ENCODE results near the gene BAIAP2. TPM values are rescaled to one million over a fixed set of nuclear protein-coding genes. Genes with fewer than 3 reads are reported as not detected.

The BAIAP2 gene
- total RNA-seq, 2 donors from 2014 or later, result 14.7 to 22.7 TPM

DNA sequence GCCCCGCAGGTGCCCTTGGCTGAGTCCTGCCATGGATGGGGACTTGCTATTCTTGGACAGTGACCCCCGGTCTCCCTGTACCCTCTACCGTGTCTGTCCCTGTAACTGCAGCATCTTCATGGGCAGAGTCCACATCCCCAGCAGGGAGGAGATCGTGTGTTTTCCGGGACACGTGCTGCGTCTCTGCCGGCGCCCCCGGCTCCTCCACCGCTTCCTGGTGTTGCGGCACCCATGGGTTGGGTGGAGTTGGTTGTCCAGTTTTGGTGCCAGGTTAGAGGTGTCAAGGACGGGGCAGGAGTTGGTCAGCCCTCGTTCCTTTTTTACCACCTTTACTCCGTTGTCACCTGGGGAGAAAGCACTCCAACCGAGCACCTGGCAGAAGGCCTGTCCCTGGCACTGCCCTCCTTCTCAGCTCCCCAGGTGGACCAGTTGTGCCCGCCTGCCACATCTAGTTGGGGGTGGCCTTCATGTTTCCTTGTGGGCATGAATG lies 20.0 kb downstream of the BAIAP2 start:
- Histone ChIP-seq H3K9me3 (no peaks in the 10 kb centered on the region), H3K27ac (no peak overlapping the region), H3K27me3 (no peaks in the 10 kb centered on the region), H3K36me3 (no peaks in the 10 kb centered on the region), H3K4me1 (no peaks in the 10 kb centered on the region), H3K9ac (ENCODE audit: low read depth in 2 of 2, low read length in 2 of 2) (no peak overlapping the region), H3K4me3 (no peak overlapping the region)
- TF ChIP-seq, protein P1, sequence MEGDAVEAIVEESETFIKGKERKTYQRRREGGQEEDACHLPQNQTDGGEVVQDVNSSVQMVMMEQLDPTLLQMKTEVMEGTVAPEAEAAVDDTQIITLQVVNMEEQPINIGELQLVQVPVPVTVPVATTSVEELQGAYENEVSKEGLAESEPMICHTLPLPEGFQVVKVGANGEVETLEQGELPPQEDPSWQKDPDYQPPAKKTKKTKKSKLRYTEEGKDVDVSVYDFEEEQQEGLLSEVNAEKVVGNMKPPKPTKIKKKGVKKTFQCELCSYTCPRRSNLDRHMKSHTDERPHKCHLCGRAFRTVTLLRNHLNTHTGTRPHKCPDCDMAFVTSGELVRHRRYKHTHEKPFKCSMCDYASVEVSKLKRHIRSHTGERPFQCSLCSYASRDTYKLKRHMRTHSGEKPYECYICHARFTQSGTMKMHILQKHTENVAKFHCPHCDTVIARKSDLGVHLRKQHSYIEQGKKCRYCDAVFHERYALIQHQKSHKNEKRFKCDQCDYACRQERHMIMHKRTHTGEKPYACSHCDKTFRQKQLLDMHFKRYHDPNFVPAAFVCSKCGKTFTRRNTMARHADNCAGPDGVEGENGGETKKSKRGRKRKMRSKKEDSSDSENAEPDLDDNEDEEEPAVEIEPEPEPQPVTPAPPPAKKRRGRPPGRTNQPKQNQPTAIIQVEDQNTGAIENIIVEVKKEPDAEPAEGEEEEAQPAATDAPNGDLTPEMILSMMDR (IDR thresholded peaks at IDR 0.05), result no peak
- no peak for DNase-seq
- intact Hi-C loops (cut with DNase I), result no loop called here

DNA sequence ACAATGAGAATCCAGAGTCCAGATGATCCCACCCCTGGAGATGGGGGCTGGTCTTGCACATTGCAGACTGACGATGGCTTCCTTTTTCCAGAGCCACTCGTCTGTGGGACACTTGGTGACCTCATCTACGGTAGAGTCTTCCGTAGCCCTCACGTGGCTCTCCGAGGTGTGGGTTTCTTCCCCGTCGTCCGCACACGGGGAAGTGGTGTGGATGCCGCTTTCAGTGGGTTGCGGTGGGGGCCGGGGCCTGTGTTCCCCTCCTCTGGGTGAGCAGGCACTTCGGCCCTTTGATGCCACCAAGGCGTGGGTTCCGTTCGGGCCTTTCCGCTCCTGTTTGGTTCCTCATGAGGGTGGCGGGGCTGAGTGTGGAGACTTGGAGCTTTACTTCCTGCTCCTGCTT lies 21.4 kb downstream of the BAIAP2 start:
- H3K27me3 ChIP-seq, result no peaks in the 10 kb centered on the region
- no peaks in the 10 kb centered on the region for H3K4me1 ChIP-seq
- no peak overlapping the region for H3K27ac ChIP-seq
- intact Hi-C loops (cut with DNase I), result no loop called here
- no peaks in the 10 kb centered on the region for H3K36me3 ChIP-seq
- H3K9me3 ChIP-seq, result no peaks in the 10 kb centered on the region
- no peak overlapping the region for H3K4me3 ChIP-seq
- H3K9ac ChIP-seq (ENCODE audit: low read depth in 2 of 2, low read length in 2 of 2), result no peak overlapping the region
- DNase-seq, result no peak
- TF ChIP-seq, protein P1 (IDR thresholded peaks at IDR 0.05), result no peak

DNA sequence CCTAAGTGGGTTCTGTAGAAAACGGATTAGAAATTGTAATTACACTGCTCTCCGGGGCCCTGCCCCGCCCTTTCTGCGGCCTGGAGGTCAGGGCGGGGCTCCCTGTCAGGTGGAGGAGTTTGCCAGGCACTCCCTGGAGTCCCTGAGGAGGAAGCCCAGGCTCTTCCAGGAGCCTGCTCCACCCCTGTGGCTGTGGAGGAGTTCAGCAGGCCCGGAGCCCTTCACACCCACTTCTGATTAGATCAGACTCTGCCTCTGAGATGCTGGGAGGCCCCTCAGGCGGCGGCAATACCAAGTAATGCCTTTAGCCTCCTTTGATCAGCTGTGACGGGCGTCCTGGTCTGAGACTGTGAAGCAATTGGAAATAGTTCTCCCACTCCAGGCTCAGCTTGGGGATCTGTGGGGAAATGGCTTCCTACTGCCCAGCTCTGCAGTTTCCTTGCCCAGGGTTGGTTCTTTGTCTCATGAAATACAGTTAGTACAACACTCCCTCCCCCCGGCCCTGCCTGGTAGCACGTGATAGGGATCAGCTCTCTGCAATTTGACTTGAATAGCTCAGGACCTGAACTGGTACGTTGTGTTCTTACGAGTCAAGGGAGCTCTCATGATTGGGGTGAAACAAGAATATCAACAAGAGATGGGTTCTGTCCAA lies 22.3 kb downstream of the BAIAP2 start:
- peak; percentile 88 for DNase-seq
- Histone ChIP-seq H3K27me3 (no peaks in the 10 kb centered on the region), H3K9ac (ENCODE audit: low read depth in 2 of 2, low read length in 2 of 2) (peak overlapping the region; percentile 6 to 53), H3K36me3 (no peaks in the 10 kb centered on the region), H3K27ac (peak overlapping the region; percentile 54), H3K4me3 (no peak overlapping the region), H3K4me1 (no peaks in the 10 kb centered on the region), H3K9me3 (no peaks in the 10 kb centered on the region)
- intact Hi-C loops (cut with DNase I), result no loop called here
- TF ChIP-seq, protein P1 (IDR thresholded peaks at IDR 0.05), result no peak

DNA sequence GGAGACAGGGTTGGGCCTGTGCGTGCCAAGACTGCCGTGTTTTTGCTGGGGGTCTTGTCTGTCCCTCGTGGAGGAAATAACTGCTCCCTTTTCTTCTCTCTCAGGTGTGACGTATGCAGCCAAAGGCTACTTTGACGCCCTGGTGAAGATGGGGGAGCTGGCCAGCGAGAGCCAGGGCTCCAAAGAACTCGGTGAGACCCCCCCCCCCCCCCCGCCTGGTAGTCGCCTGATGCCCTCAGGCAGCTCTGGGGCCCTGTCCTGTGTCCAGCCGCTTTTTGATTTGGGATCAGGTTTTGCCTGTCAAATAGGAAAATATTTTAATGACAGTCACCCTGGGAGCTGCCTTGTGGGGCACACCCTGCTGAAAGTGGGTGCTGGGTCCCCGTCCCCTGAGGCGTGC lies 22.8 kb downstream of the BAIAP2 start:
- Histone ChIP-seq H3K4me1 (no peaks in the 10 kb centered on the region), H3K27me3 (no peaks in the 10 kb centered on the region), H3K4me3 (no peak overlapping the region), H3K27ac (peak overlapping the region; percentile 54), H3K9me3 (no peaks in the 10 kb centered on the region), H3K36me3 (no peaks in the 10 kb centered on the region), H3K9ac (ENCODE audit: low read depth in 2 of 2, low read length in 2 of 2) (peak overlapping the region in 1 of 2 donors; percentile 53)
- TF ChIP-seq, protein P1 (IDR thresholded peaks at IDR 0.05), result no peak
- intact Hi-C loops (cut with DNase I), result no loop called here
- no peak for DNase-seq

DNA sequence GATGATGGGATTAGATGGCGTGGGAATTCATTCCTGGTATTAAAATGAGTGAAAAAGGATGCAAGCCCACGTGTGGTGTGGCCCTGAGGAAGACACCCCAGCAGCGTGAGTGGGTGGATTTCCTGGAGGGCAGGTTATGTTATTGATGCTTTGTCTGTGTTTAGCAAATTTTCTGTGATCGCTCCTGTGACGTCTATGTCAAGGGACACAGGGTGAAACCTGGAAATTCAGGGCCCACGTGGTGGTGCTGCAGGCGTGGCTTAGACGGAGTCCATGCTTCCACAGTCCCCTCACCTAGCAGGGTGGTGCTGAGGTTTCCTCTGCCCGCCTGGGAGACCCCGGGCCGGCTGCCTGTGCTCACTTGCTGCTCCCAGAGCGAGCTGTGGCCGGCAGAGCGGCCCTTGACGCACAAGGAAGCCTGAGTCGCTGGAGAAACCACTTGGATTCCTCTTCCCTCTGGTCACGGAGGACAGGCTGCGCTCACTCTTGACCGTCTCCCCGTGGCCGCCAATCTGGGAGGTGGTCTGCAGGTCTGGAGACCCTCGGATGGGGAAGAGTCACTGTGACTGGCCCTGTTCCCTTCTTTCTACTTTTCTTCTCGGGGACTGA lies 23.4 kb downstream of the BAIAP2 start:
- H3K4me3 ChIP-seq, result no peak overlapping the region
- no peaks in the 10 kb centered on the region for H3K36me3 ChIP-seq
- intact Hi-C loops (cut with DNase I), result no loop called here
- no peak overlapping the region for H3K27ac ChIP-seq
- H3K27me3 ChIP-seq, result no peaks in the 10 kb centered on the region
- H3K9me3 ChIP-seq, result no peaks in the 10 kb centered on the region
- TF ChIP-seq, protein P1 (IDR thresholded peaks at IDR 0.05), result no peak
- H3K9ac ChIP-seq (ENCODE audit: low read depth in 2 of 2, low read length in 2 of 2), result no peak overlapping the region
- DNase-seq, result no peak
- no peaks in the 10 kb centered on the region for H3K4me1 ChIP-seq
